Right lobe of liver (tissue), 4 donors: Measurements from ENCODE around the gene MYOF.
"Not testable (repeated sequence)": the region's sequence is repeated elsewhere in the genome, so short reads cannot be mapped to it uniquely, and the experiment has no call there.

ENCODE experiments used
- POLR2A ChIP-seq: fragments of 450-650 bp; IDR thresholded peaks from one replicate; pipeline ENCODE4 v1.6.1; 2017; ENCODE audit warnings: antibody characterized with exemption, mild to moderate bottlenecking
- TF ChIP-seq, protein P1 (sequence below), 4 donors: fragments of 200-600 bp in 3 of 4; fragments of 450-650 bp in 1 of 4; IDR thresholded peaks; one replicate each; pipeline versions ENCODE4 v1.5.1 to v1.8.0; 2016 to 2022; ENCODE audit warnings: antibody characterized with exemption in 4 of 4, mild to moderate bottlenecking in 2 of 4
- donor health status: DM: no; HTN: no; CAD: no.
- donor health status: DM: no; HTN: no; CAD: no.
- donor health status: DM: no; HTN: yes; CAD: no.

DNA sequence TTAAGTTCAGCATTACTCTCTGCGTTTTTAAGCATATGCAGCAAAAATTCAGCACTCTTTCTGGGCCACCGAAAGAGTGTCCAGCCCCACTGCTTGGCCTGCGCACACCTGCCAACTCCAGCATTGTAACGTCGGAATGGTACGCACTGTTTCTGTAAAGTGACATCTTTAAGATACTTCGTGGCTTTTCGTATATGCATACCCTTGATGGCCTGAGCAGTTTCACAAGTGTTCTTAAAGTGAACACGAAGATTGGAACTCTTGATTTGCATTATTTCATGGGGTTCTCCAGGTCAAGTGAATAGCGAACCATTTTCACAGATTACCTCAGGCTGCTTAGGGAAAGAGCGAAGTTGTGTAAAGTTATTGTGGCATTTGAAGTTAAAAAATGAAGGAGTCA is 197.9 kb downstream of the MYOF start:
- not testable (repeated sequence) for TF ChIP-seq POLR2A
- TF ChIP-seq, protein P1, sequence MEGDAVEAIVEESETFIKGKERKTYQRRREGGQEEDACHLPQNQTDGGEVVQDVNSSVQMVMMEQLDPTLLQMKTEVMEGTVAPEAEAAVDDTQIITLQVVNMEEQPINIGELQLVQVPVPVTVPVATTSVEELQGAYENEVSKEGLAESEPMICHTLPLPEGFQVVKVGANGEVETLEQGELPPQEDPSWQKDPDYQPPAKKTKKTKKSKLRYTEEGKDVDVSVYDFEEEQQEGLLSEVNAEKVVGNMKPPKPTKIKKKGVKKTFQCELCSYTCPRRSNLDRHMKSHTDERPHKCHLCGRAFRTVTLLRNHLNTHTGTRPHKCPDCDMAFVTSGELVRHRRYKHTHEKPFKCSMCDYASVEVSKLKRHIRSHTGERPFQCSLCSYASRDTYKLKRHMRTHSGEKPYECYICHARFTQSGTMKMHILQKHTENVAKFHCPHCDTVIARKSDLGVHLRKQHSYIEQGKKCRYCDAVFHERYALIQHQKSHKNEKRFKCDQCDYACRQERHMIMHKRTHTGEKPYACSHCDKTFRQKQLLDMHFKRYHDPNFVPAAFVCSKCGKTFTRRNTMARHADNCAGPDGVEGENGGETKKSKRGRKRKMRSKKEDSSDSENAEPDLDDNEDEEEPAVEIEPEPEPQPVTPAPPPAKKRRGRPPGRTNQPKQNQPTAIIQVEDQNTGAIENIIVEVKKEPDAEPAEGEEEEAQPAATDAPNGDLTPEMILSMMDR (IDR thresholded peaks at IDR 0.05), result not testable (repeated sequence)
